Measurements from ENCODE around the gene SELENOS. TPM values are rescaled to one million over a fixed set of nuclear protein-coding genes. Genes with fewer than 3 reads are reported as not detected.

Gene SELENOS
- total RNA-seq, 1 experiment from 2014 or later: 145 TPM

DNA sequence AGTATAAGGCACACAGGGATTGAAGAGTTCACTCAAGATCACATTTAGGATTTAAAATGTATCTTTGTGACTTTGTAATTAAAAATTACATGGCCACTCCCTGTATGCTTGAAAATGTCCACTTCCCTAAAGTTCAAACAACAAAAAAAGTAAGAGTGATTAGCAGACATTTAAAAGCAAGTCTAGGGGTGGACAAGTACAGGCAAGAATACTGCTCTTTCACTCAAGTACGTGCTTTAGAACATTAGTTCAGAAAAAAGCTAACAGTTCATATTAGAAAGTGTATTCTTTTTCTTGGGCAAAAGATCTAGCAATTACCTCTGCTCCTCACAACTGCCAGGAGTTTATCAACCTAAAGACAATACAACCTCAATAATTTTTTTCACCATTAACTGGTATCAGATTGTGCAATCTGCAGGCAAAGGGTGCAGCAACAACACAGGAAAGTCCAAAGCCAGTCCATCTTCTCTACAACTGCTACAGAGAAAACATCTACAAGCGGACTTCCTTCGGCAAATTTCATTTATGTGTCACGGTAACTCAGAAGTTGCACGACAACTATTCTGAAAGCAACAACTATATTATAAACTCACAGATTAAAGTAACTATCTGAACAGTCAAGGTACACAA is 43.5 kb downstream of the SELENOS start:
- H3K4me3 Mint-ChIP-seq (ENCODE audit: unreplicated experiment): no peak overlapping the region
- POLR2A ChIA-PET: interaction anchor here (0.5 to 1.0 kb wide), 4 partner anchors 19 to 1591 kb away, joined by 3 to 4 read pairs (median 4); no protein-coding TSS in a partner anchor
- no peaks in the 10 kb centered on the region for H3K9me3 Mint-ChIP-seq (ENCODE audit: unreplicated experiment)
- DNase-seq (ENCODE audit: unreplicated experiment): no peak
- CTCF ChIA-PET: interaction anchor here (1.3 kb wide), 1 partner anchor 8 kb away, joined by 3 read pairs; no protein-coding TSS in a partner anchor
- intact Hi-C loops (cut with micrococcal nuclease): no loop called here
- BruUV-seq (replicated peaks): no TSS peak
- no peaks in the 10 kb centered on the region for H3K27me3 Mint-ChIP-seq (ENCODE audit: insufficient read depth, unreplicated experiment)
- H3K4me1 Mint-ChIP-seq (ENCODE audit: insufficient read depth, unreplicated experiment): peaks cover 20% of the 10 kb centered on the region
- H3K27ac Mint-ChIP-seq (ENCODE audit: low read depth, unreplicated experiment): peak overlapping the region; percentile 64
- H3K36me3 Mint-ChIP-seq (ENCODE audit: insufficient read depth, unreplicated experiment): peaks cover 36% of the 10 kb centered on the region
- TF ChIP-seq, protein P1, sequence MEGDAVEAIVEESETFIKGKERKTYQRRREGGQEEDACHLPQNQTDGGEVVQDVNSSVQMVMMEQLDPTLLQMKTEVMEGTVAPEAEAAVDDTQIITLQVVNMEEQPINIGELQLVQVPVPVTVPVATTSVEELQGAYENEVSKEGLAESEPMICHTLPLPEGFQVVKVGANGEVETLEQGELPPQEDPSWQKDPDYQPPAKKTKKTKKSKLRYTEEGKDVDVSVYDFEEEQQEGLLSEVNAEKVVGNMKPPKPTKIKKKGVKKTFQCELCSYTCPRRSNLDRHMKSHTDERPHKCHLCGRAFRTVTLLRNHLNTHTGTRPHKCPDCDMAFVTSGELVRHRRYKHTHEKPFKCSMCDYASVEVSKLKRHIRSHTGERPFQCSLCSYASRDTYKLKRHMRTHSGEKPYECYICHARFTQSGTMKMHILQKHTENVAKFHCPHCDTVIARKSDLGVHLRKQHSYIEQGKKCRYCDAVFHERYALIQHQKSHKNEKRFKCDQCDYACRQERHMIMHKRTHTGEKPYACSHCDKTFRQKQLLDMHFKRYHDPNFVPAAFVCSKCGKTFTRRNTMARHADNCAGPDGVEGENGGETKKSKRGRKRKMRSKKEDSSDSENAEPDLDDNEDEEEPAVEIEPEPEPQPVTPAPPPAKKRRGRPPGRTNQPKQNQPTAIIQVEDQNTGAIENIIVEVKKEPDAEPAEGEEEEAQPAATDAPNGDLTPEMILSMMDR (IDR thresholded peaks at IDR 0.05; ENCODE audit: unreplicated experiment): no peak

DNA sequence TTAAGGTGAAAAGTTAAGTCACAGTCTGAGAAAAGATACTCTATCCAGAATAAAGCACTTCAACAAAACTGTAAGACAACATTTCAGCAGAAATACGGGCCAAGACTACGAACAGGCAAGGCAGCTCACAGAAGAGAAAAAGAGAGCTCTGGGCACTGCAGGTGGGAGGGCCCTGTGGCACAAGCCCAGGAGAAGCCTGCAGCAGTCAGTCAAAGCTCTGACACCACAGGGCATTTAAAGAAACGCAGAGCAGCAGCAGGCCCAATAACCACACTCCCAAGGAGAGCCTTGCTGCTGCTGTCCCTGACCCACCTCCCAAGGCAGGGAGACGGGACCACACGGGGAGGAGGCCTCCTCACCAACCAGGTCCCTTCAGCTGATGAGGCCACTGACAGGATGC is 44.6 kb downstream of the SELENOS start:
- BruUV-seq (replicated peaks): no TSS peak
- TF ChIP-seq, protein P1 (IDR thresholded peaks at IDR 0.05; ENCODE audit: unreplicated experiment): no peak
- ChIA-PET CTCF (interaction anchor here (1.3 kb wide), 2 partner anchors 9 to 17 kb away, joined by 3 read pairs; no protein-coding TSS in a partner anchor), POLR2A (interaction anchor here (0.9 to 1.8 kb wide), 3 partner anchors 12 to 61 kb away, joined by 3 to 4 read pairs (median 4); no protein-coding TSS in a partner anchor)
- Mint-ChIP-seq H3K4me3 (ENCODE audit: unreplicated experiment) (no peak overlapping the region), H3K9me3 (ENCODE audit: unreplicated experiment) (peaks cover 7% of the 10 kb centered on the region), H3K27me3 (ENCODE audit: insufficient read depth, unreplicated experiment) (no peaks in the 10 kb centered on the region), H3K4me1 (ENCODE audit: insufficient read depth, unreplicated experiment) (peaks cover 20% of the 10 kb centered on the region), H3K36me3 (ENCODE audit: insufficient read depth, unreplicated experiment) (peaks cover 36% of the 10 kb centered on the region), H3K27ac (ENCODE audit: low read depth, unreplicated experiment) (peak overlapping the region; percentile 61)
- DNase-seq (ENCODE audit: unreplicated experiment): no peak
- intact Hi-C loops (cut with micrococcal nuclease): no loop called here

DNA sequence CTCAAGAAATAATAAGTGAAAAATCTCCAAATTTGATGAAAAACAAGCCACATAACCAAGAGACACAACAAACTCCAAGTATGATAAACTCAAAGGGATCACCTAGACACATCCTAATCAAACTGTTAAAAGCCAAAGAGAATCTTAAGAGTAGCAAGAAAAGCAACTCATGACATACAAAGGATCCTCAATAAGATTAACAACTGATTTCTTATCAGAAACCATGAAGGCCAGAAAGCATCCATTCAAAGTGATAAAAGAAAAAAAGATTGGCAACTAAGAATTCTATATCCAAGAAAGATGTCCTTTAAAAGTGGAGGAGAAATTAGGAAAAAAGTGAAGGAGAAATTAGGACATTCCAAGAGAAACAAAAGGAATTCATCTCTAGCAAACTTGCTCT is 49.0 kb downstream of the SELENOS start:
- CTCF ChIA-PET: interaction anchor here (0.7 to 0.8 kb wide), 2 partner anchors 15 to 70 kb away, joined by 3 read pairs; no protein-coding TSS in a partner anchor
- intact Hi-C loops (cut with micrococcal nuclease): no loop called here

DNA sequence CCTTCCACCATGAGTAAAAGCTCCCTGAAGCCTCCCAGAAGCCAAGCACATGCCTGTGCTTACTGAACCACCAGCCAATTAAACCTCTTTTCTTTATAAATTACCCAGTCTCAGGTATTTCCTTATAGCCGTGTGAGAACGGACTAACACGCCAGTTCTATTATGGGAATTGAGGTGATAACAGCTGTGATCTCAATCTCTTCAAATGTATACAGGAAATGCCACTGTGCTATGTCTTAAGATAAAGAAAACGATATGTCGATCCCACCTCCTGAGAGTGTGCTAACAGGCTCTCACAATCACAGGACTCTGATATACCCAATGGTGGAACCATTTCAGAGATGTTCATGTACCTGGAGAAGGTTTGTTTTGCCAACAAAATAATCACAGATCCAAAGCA is 51.6 kb downstream of the SELENOS start:
- Mint-ChIP-seq H3K4me3 (ENCODE audit: unreplicated experiment) (no peak overlapping the region), H3K9me3 (ENCODE audit: unreplicated experiment) (peaks cover 8% of the 10 kb centered on the region), H3K36me3 (ENCODE audit: insufficient read depth, unreplicated experiment) (no peaks in the 10 kb centered on the region), H3K4me1 (ENCODE audit: insufficient read depth, unreplicated experiment) (peaks cover 5% of the 10 kb centered on the region), H3K27ac (ENCODE audit: low read depth, unreplicated experiment) (no peak overlapping the region), H3K27me3 (ENCODE audit: insufficient read depth, unreplicated experiment) (no peaks in the 10 kb centered on the region)
- TF ChIP-seq, protein P1 (IDR thresholded peaks at IDR 0.05; ENCODE audit: unreplicated experiment): no peak
- CTCF ChIA-PET: no interaction called here
- intact Hi-C loops (cut with micrococcal nuclease): no loop called here
- BruUV-seq (replicated peaks): no TSS peak
- POLR2A ChIA-PET: interaction anchor here (1.4 kb wide), 1 partner anchor 24 kb away, joined by 3 read pairs; no protein-coding TSS in a partner anchor
- no peak for DNase-seq (ENCODE audit: unreplicated experiment)

More for the DNA sequence above, 49.0 kb downstream of the SELENOS start:
- H3K27me3 Mint-ChIP-seq (ENCODE audit: insufficient read depth, unreplicated experiment): no peaks in the 10 kb centered on the region
- no peak overlapping the region for H3K4me3 Mint-ChIP-seq (ENCODE audit: unreplicated experiment)
- peaks cover 8% of the 10 kb centered on the region for H3K9me3 Mint-ChIP-seq (ENCODE audit: unreplicated experiment)
- no peak overlapping the region for H3K27ac Mint-ChIP-seq (ENCODE audit: low read depth, unreplicated experiment)
- BruUV-seq (replicated peaks): no TSS peak
- DNase-seq (ENCODE audit: unreplicated experiment): no peak
- peaks cover 15% of the 10 kb centered on the region for H3K4me1 Mint-ChIP-seq (ENCODE audit: insufficient read depth, unreplicated experiment)
- TF ChIP-seq, protein P1 (IDR thresholded peaks at IDR 0.05; ENCODE audit: unreplicated experiment): no peak
- POLR2A ChIA-PET: interaction anchor here (1.3 kb wide), 1 partner anchor 11 kb away, joined by 5 read pairs; no protein-coding TSS in a partner anchor
- H3K36me3 Mint-ChIP-seq (ENCODE audit: insufficient read depth, unreplicated experiment): peaks cover 14% of the 10 kb centered on the region

Other genes starting within 250 kb of the SELENOS start
- 24.3 and 29.8 TPM in 2 replicates for gene CHSY1, start 25.4 kb downstream of the SELENOS start, total RNA-seq (2022)
- 99.4 and 99.5 TPM in 2 replicates for gene SNRPA1, start 17.8 kb upstream of the SELENOS start, total RNA-seq (2022)
- 29.8 and 30.8 TPM in 2 replicates for gene PCSK6, start 212.2 kb upstream of the SELENOS start, total RNA-seq (2022)